Sigmoid colon (tissue), 4 donors: ENCODE results near the gene SIX4.

ENCODE experiments used
- CTCF ChIP-seq, 4 experiments: fragments of 450-650 bp in 3 of 4; fragments of 200-600 bp in 1 of 4; IDR thresholded peaks; one replicate each; pipeline ENCODE4 v1.5.1; 2016 to 2019; ENCODE audit warnings: antibody characterized with exemption in 4 of 4, mild to moderate bottlenecking in 3 of 4, moderate library complexity in 2 of 4
- EP300 ChIP-seq, 4 donors: sonication (generic); formaldehyde crosslinking; IDR thresholded peaks; one replicate each; pipeline ENCODE4 v1.6.1; 2017; ENCODE audit warnings: antibody characterized with exemption in 4 of 4
- POLR2A ChIP-seq, 2 donors: fragments of 450-650 bp; IDR thresholded peaks; one replicate each; pipeline ENCODE4 v1.6.1; 2016; ENCODE audit warnings: antibody characterized with exemption in 2 of 2, mild to moderate bottlenecking in 2 of 2, moderate library complexity in 2 of 2
- POLR2AphosphoS5 ChIP-seq, 4 donors: sonication (generic); formaldehyde crosslinking; IDR thresholded peaks; one replicate each; pipeline ENCODE4 v1.6.1; 2017; ENCODE audit warnings: antibody characterized with exemption in 4 of 4

- TF ChIP-seq CTCF (IDR thresholded peaks at IDR 0.05), result no peak
- no peak for TF ChIP-seq POLR2A (IDR thresholded peaks at IDR 0.05)
- TF ChIP-seq EP300 (IDR thresholded peaks at IDR 0.05), result no peak
- no peak for TF ChIP-seq POLR2AphosphoS5 (IDR thresholded peaks at IDR 0.05)
Measured at GRCh38 chr14:60732840-60733483, 8.8 kb upstream of the SIX4 start.
